SK-N-SH (cell line): ENCODE measurements around the gene TIMM17A. TPM values are rescaled to one million over a fixed set of nuclear protein-coding genes. Genes with fewer than 3 reads are reported as not detected.

Experiments
- CTCF ChIA-PET: fragments of 300-600, 350-600 bp; formaldehyde crosslinking; extraction: SDS; loops from one replicate; lab custom pipeline; 2021; lab: Yijun Ruan, JAX
- POLR2A ChIA-PET: fragments of 350-600 bp; sonication (Branson Sonifier 250); formaldehyde crosslinking; extraction: SDS; loops from one replicate; lab custom pipeline; 2020; ENCODE audit warnings: antibody characterized with exemption, inconsistent platforms; lab: Yijun Ruan, JAX
- DNase-seq: peaks from one replicate; pipeline ENCODE4 v3.0.0; 2012
- H2AFZ ChIP-seq: fragments of 200-600 bp; sonication (generic); 2 replicates; pipeline ENCODE4 v1.8.1; 2016; ENCODE audit warnings: antibody characterized with exemption, mild to moderate bottlenecking, low read depth
- H3F3A ChIP-seq: fragments of 200-600 bp; sonication (generic); replicated peaks from 2 replicates; pipeline ENCODE3; 2016; ENCODE audit warnings: antibody characterized with exemption, mild to moderate bottlenecking; ENCODE audit not compliant: insufficient read depth
- H3K27ac ChIP-seq, 2 experiments: fragments of 200-500 bp in 1 of 2; fragments of 200-600 bp in 1 of 2; sonication (Bioruptor generic) in 1 of 2; sonication (generic), shearing (Covaris generic) in 1 of 2; 2 replicates each; pipeline versions ENCODE4 v1.5.1 to v1.6.1; 2014 to 2016; ENCODE audit warnings: low read depth in 2 of 2, inconsistent platforms in 1 of 2, low read length in 1 of 2, mild to moderate bottlenecking in 1 of 2, mixed read lengths in 1 of 2
- H3K27me3 ChIP-seq: fragments of 200-600 bp; sonication (generic), shearing (Covaris generic); 2 replicates; pipeline ENCODE4 v1.6.1; 2016; ENCODE audit warnings: mixed run types; ENCODE audit not compliant: insufficient read depth
- H3K36me3 ChIP-seq, 2 experiments: fragments of 200-500 bp in 1 of 2; fragments of 200-600 bp in 1 of 2; sonication (Bioruptor generic) in 1 of 2; sonication (generic) in 1 of 2; replicated peaks in 1 of 2; 2 replicates each; pipeline versions ENCODE3 to v1.5.1; 2014 to 2016; ENCODE audit warnings: low read length in 1 of 2, mild to moderate bottlenecking in 1 of 2; ENCODE audit not compliant: insufficient read depth in 2 of 2, control insufficient read depth in 1 of 2
- H3K4me1 ChIP-seq, 2 experiments: fragments of 200-500 bp in 1 of 2; fragments of 200-600 bp in 1 of 2; sonication (Bioruptor generic) in 1 of 2; sonication (generic), shearing (Covaris generic) in 1 of 2; 2 replicates each; pipeline versions ENCODE4 v1.5.1 to v1.6.1; 2014 to 2016; ENCODE audit warnings: low read depth in 1 of 2, low read length in 1 of 2, mixed run types in 1 of 2; ENCODE audit not compliant: insufficient read depth in 2 of 2, control insufficient read depth in 1 of 2
- H3K4me2 ChIP-seq: fragments of 200-600 bp; sonication (generic), shearing (Covaris generic); 2 replicates; pipeline ENCODE4 v1.6.1; 2017; ENCODE audit warnings: mixed run types
- H3K4me3 ChIP-seq, 2 experiments: fragments of 200-500 bp in 1 of 2; fragments of 200-600 bp in 1 of 2; sonication (Bioruptor generic) in 1 of 2; sonication (generic), shearing (Covaris generic) in 1 of 2; 2 replicates each; pipeline versions ENCODE4 v1.5.1 to v1.8.1; 2014 to 2016; ENCODE audit warnings: low read depth in 2 of 2, inconsistent platforms in 1 of 2, low read length in 1 of 2, mild to moderate bottlenecking in 1 of 2, mixed read lengths in 1 of 2, moderate library complexity in 1 of 2
- H3K79me2 ChIP-seq: fragments of 200-600 bp; sonication (generic); 2 replicates; pipeline ENCODE4 v1.8.1; 2017; ENCODE audit warnings: mild to moderate bottlenecking; ENCODE audit not compliant: insufficient read depth
- H3K9ac ChIP-seq: fragments of 200-600 bp; sonication (generic); 2 replicates; pipeline ENCODE4 v1.6.1; 2017; ENCODE audit warnings: mixed run types
- H3K9me2 ChIP-seq: fragments of 200-600 bp; sonication (generic); 2 replicates; pipeline ENCODE4 v1.6.1; 2017; ENCODE audit warnings: mixed run types
- H3K9me3 ChIP-seq: fragments of 200-600 bp; sonication (generic); 2 replicates; pipeline ENCODE4 v1.6.1; 2017; ENCODE audit warnings: mixed run types, mild to moderate bottlenecking, moderate library complexity
- H4K20me1 ChIP-seq: fragments of 200-600 bp; sonication (generic); 2 replicates; pipeline ENCODE4 v1.6.1; 2017; ENCODE audit warnings: mild to moderate bottlenecking, mixed run types; ENCODE audit not compliant: insufficient read depth
- CTCF ChIP-seq: fragments of 200-600 bp; sonication (generic); IDR thresholded peaks from 2 replicates; pipeline ENCODE4 v1.6.1; 2017; ENCODE audit warnings: antibody characterized with exemption, mild to moderate bottlenecking, moderate library complexity
- ELF1 ChIP-seq: IDR thresholded peaks from 2 replicates; pipeline ENCODE4 v1.4.0; 2012
- EP300 ChIP-seq, 2 experiments: IDR thresholded peaks; 2 replicates each; pipeline versions ENCODE4 v1.4.0 to v1.6.1; 2012; ENCODE audit warnings: borderline replicate concordance in 1 of 2, low read depth in 1 of 2, low read length in 1 of 2
- EZH2phosphoT487 ChIP-seq: fragments of 200-600 bp; sonication (generic); IDR thresholded peaks from 2 replicates; pipeline ENCODE4 v1.6.1; 2017; ENCODE audit warnings: low read depth, mixed run types, mild to moderate bottlenecking, antibody characterized with exemption, moderate library complexity, borderline replicate concordance
- FOXM1 ChIP-seq: IDR thresholded peaks from 2 replicates; pipeline ENCODE4 v1.4.0; 2012; ENCODE audit warnings: low read depth, mild to moderate bottlenecking
- IRF3 ChIP-seq: fragments of 150-350 bp; IDR thresholded peaks from 2 replicates; pipeline ENCODE4 v1.6.1; 2016; ENCODE audit warnings: mild to moderate bottlenecking, low read depth, low read length
- NRF1 ChIP-seq: IDR thresholded peaks from 2 replicates; pipeline ENCODE4 v1.6.1; 2012; ENCODE audit warnings: low read depth, mild to moderate bottlenecking, low read length
- TAF1 ChIP-seq: IDR thresholded peaks from 2 replicates; pipeline ENCODE4 v1.6.1; 2012; ENCODE audit warnings: low read depth, mild to moderate bottlenecking, low read length, moderate library complexity, borderline replicate concordance
- TCF12 ChIP-seq: IDR thresholded peaks from 2 replicates; pipeline ENCODE4 v1.4.0; 2012
- TEAD4 ChIP-seq: IDR thresholded peaks from 2 replicates; pipeline ENCODE4 v1.4.0; 2012; ENCODE audit warnings: mild to moderate bottlenecking, borderline replicate concordance; ENCODE audit not compliant: insufficient read depth
- ZBTB33 ChIP-seq: IDR thresholded peaks from 2 replicates; pipeline ENCODE4 v1.4.0; 2012; ENCODE audit warnings: low read depth, borderline replicate concordance
- WGBS: methylation state at CpG from one replicate; pipeline ENCODE4 v1.1.6; 2017; ENCODE audit warnings: low lambda C conversion rate; 5-methylcytosine and 5-hydroxymethylcytosine counted together
- polyA plus RNA-seq, 3 experiments: library from polyadenylated mRNA; depleted of rRNA; stranded (reverse); fragments of >200 nt; gene quantifications; 2 replicates each; pipeline ENCODE4 v1.2.3, GENCODE V29; 2012
- TF ChIP-seq, protein P1 (sequence below): IDR thresholded peaks from 2 replicates; pipeline ENCODE4 v1.4.0; 2012; ENCODE audit warnings: low read depth, borderline replicate concordance

Gene TIMM17A
- polyA plus RNA-seq, 1 of the 3 experiments (the other 2 are of a cell fraction), result 33.6 TPM

DNA sequence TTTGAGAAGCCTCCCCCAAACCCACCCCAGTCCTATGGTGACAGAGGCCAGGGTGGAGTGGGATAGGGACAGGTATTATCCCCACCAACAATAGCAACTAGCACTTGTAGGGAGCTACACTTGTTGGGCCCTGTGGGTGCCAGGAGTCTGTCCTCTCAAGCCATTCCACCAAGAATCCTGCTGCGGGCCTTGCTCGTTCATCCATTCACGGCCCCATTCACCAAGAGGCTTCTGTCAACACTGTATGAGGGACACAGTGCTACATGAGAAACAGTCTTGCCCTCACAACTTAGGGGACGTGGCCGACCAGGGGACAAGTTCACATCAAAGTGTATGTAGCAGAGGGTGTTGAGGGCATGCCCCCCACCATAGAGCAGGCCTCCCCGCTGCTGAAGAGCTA, 47.7 kb upstream of the TIMM17A start:
- no peaks in the 10 kb centered on the region for H3K27me3 ChIP-seq
- CTCF ChIA-PET, result interaction anchor here (0.6 to 7.5 kb wide), 7 partner anchors 10 to 101 kb away, joined by 3 to 87 read pairs (median 3); no protein-coding TSS in a partner anchor
- H2AFZ ChIP-seq, result no peak overlapping the region
- H4K20me1 ChIP-seq, result no peaks in the 10 kb centered on the region
- no peaks in the 10 kb centered on the region for H3K9me2 ChIP-seq
- DNase-seq, result no peak
- H3K4me2 ChIP-seq, result no peak overlapping the region
- POLR2A ChIA-PET, result no interaction called here
- no peaks in the 10 kb centered on the region for H3K36me3 ChIP-seq
- H3K4me3 ChIP-seq, result no peak overlapping the region
- WGBS, result 96% methylated on average over 6 of the region's 6 CpGs
- H3K79me2 ChIP-seq, result no peaks in the 10 kb centered on the region
- no peaks in the 10 kb centered on the region for H3K9me3 ChIP-seq
- H3F3A ChIP-seq, result peaks cover 7% of the 10 kb centered on the region
- no peak overlapping the region for H3K9ac ChIP-seq
- no peak overlapping the region for H3K27ac ChIP-seq
- no peak for TF ChIP-seq IRF3
- TF ChIP-seq, protein P1, sequence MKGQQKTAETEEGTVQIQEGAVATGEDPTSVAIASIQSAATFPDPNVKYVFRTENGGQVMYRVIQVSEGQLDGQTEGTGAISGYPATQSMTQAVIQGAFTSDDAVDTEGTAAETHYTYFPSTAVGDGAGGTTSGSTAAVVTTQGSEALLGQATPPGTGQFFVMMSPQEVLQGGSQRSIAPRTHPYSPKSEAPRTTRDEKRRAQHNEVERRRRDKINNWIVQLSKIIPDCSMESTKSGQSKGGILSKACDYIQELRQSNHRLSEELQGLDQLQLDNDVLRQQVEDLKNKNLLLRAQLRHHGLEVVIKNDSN, result no peak
- TF ChIP-seq CTCF, result no peak
- TF ChIP-seq EP300 (IDR thresholded peaks at IDR 0.05; ENCODE audit: borderline replicate concordance in 1 of 2, low read depth in 1 of 2, low read length in 1 of 2), result no peak
- no peak for TF ChIP-seq TCF12
- TF ChIP-seq NRF1, result no peak
- TF ChIP-seq TEAD4, result no peak
- no peak for TF ChIP-seq ELF1
- TF ChIP-seq TAF1, result no peak
- no peak for TF ChIP-seq FOXM1
- no peak for TF ChIP-seq EZH2phosphoT487
- TF ChIP-seq ZBTB33, result no peak
- TF ChIP-seq, all 33 proteins: peak for 0
- H3K4me1 ChIP-seq, result peaks cover 5 to 30% of the 10 kb centered on the region in 2 experiments; a peak in 3 of 4 replicates
